Activated naive CD4-positive, alpha-beta T cell treated with Interleukin-2 at 50 U/mL for 16 hours (primary cell): ENCODE data around the gene CNTNAP1.
A peak's percentile ranks its signal among the peaks of the same experiment; 100 is the strongest.
"Not testable (repeated sequence)": the region's sequence is repeated elsewhere in the genome, so short reads cannot be mapped to it uniquely, and the experiment has no call there.

Experiments used
- DNase-seq: peaks from one replicate; pipeline ENCODE4 v3.0.0-alpha.2; 2020

CNTNAP1 gene

DNA sequence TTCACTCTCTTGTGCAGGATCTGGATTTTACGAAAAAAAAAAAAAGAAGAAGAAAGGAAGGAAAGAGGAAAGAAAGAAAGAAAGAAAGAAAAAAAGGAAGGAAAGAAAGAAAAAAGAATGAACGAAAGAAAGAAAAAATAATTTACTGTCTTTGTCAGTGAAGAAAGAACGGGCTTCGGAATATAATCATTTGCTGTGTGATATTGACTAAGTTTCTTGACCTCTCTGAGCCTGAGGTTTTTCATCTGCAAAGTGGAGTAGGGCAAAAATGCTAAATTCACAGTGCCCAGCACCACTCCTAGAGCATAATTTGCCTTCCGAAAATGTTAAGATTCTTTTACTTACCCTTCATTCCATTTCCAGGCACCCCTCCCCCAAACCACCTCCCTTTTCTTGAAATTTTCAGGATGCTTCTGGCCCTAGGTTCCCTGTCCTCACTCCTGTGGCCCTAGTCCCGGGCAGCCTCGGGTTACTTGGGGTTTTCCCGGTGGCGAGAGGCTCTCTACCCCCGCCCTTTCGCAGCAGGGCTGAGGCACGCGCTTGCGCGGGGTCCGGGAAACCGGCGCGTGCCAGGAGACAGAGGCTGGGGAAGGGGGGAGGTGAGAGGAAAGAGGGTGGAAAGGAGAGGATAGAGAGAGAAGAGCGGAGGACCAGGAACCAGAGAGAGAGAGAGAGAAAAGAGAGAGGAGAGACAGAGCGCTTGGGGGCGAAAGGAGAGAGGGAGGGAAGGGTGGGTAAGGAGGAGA lies at the start of gene CNTNAP1:
Gene CNTNAP1, plus strand, starts transcription at position 556 of the 746 bp plus-strand sequence. CDS start 299 bp downstream, outside the sequence.
- DNase-seq = no peak

DNA sequence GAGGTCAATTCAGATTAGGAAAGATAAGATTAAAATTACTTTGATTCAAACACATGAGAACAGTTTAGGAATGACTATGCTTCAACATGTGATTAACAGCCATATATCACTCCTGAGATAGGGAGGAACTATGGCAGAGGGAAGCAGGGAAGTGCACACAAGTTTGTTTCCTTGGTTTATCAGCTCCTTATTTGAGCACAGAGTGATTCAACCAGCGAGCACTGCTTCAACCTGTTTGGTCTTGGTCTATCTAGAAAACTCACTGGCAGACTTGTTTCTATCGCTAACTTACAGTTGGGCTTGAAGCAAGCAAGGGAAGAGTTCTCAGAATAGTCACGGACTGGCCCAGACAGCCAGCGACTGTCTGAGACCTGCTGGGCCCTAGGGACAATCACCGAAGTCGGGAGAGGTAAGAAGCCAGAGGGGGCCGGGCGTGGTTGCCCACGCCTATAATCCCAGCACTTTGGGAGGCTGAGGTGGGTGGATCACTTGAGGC lies 49.3 kb upstream of the CNTNAP1 start:
- DNase-seq = no peak

DNA sequence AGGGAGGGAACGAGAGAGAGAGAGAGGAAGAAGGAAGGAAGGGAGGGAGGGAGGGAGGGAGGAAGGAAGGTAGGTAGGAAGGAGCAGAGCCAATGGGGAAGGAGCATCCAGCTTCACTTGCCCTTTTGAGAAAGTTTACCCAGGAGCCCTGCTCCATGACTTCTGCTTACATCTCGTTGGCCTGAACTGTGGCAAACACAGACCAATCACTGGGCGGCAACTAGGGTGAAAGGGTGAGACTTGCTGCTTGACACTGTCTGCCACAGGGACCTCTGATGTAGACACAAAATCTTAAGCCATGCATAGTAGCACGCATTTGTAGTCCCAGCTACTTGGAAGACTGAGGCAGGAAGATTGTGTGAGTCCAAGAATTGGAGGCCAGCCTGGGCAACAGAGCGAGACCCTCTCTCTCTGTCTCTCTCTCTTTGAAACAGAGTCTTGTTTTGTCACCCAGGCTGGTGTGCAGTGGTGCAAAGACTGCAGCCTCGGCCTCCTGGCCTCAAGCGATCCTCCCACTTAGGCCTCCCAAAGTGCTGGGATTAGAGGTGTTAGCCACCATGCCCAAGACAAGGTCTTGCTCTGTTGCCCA lies 42.7 kb upstream of the CNTNAP1 start:
- DNase-seq = no peak

DNA sequence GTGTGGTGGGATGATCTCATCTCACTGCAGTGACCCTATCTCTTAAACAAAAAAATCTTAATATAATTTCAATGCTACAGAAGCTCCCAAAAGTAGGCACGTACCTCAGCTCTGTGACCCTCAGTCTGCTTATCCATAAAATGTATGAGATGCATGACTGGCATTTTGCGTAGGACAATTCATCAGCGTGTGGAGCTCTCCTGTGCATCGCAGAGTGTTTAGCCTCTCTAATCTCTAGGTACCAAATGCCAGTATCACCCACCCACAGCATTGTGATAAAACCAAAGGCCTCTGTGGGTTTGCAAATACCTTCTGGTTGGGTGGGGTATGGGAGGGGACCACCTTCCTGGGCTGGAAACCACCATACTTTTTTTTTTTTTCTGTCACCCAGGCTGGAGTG lies 42.2 kb upstream of the CNTNAP1 start:
- no peak for DNase-seq

DNA sequence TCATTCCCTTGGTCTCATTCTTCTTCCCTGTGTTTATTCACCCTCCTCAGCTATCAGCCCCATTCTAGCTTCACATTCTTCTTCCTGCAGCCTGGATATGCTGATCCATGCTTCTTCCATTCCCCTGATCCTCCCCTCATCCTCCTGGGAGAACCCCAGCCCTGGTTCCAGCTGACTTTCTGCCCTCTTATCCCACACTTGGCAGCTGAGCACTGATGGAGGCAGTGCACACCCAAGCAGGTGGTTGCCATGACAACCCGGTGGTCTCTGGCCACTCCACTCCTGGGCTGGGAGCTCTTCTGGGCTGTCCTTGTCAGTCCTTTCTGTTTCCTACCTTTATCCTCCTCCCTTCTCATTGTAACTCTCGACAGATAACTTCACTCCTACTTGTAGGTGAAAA lies 40.0 kb upstream of the CNTNAP1 start:
- DNase-seq = no peak

DNA sequence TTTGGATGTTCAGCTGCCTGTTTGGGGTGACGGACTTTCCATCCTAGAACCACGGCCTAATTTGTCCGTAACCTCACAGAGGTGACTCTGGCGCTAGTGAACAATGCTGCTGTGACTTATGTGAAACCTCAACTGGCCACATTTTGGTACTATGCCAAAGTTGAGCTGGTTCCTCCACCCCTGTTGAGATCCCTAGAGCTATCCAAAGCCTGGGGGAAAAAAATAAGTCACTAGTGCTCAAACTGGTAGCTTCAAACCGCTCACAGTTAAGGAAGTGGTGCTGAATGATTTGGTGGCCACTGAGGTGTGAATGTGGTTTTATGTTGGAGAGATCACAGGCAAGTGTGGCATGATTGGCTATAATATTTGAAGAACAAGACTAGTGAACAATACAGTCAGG lies 34.6 kb upstream of the CNTNAP1 start:
- no peak for DNase-seq

DNA sequence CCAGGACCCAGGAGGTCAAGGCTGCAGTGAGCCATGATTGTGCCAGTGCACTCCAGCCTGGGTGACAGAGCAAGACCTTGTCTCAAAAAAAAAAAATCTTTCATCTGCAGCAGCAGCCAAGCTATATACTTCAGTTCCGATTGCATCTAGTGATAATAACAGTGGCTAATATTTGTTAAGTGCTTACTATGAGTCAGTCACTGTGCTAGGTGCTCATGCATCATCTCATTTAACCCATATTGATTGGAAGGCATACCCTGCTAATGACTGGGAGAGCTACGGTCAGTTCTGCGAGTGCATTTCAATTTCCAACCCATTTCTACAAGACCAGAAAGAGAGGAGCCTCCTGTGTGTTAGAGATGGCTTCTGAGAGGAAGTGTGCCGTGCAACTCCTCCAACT lies 30.9 kb upstream of the CNTNAP1 start:
- no peak for DNase-seq

DNA sequence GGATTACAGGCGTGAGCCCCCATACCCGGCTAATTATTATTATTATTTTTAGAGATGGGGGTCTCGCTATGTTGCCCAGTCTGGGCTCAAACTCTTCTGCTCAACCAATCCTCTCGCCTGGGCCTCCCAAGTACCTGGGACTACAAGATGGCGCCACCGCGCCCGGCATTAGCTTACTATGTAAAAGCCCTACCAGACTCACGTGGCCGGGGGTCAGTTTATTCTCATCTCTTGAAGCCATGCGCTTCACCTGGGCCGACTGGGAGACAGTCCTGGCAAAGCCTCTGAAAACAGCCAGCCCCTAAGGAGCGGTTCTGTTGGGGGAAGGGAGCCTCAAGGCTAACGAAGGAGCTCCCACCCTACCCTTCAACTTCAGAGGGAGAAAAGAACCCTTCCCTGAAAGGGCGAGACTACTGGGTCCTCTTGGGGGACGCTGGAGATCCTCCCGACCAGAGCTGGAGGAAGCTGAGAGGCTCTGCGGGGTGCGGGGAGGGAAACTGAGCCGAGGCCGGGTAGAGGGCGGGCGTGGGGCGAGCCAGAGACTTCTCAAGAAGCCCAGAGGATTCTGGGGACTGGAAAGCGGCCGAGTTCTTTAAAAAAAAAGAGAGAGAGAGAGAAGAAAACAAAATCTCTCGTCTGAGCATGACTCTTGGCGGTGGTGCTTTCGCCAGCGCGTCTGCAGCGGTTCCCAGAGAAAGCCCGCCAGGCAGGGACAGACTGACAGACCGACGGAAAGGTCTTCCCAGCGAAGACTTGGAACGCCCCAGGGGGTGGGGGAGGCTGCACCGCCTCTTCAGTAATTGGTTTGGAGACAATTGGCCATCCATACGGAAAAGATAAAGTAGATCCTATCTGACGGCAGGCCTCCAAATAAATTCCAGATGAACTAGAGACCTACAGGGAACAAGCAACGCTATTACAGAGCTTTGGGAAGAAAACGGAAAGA lies 28.9 kb upstream of the CNTNAP1 start:
- no peak for DNase-seq

DNA sequence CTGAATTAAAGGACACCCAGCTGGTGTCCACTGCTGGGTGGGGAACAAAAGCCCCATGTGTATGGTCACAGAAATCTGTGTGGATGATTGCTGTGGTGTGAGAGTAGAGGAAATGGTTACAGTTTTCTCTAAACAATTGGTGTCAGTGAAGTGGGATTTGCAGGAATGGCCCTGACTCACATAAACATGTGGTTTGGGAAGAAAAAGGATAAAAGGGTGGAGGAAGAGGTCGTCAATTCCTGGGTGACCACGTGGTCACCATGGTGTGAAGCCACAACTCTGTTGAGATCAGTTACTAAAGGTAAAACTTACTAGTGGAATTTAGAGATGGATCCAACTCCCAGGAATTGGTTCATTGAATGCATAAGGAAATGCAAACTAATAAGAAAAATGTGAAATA lies 26.8 kb upstream of the CNTNAP1 start:
- DNase-seq = no peak

DNA sequence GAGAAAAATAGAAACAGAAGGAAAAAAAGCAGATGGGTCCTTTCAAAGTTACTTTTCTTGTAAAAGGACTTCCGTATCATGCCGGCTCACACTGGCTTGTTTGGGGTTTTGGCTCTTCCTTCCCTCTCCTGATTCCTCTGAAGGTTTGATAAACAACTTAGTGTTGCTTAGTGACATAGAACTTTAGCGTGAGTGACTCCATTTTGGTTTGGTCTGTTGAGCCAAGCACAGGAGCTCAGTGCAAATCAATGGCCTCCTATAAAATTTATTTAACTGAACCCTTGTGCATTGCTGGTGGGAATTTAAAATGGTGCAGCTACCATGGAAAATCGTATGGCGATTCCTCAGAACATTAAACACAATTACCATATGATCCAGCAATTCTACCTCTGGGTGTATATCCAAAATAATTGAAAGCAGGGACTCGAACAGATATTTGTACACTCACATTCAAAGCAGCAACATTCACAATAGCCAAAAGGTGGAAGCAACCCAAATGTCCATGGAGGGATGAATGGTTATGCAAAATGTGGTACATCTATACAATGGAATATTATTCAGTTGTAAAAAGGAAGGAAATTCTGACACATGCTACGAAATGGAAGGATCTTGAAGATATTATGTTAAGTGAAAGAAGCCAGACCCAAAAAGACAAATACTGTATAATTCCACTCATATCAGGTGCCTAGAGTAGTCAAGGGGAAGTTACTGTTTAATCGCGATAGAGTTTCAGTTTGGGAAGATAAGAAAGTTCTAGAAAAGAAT lies 24.3 kb upstream of the CNTNAP1 start:
- no peak for DNase-seq

DNA sequence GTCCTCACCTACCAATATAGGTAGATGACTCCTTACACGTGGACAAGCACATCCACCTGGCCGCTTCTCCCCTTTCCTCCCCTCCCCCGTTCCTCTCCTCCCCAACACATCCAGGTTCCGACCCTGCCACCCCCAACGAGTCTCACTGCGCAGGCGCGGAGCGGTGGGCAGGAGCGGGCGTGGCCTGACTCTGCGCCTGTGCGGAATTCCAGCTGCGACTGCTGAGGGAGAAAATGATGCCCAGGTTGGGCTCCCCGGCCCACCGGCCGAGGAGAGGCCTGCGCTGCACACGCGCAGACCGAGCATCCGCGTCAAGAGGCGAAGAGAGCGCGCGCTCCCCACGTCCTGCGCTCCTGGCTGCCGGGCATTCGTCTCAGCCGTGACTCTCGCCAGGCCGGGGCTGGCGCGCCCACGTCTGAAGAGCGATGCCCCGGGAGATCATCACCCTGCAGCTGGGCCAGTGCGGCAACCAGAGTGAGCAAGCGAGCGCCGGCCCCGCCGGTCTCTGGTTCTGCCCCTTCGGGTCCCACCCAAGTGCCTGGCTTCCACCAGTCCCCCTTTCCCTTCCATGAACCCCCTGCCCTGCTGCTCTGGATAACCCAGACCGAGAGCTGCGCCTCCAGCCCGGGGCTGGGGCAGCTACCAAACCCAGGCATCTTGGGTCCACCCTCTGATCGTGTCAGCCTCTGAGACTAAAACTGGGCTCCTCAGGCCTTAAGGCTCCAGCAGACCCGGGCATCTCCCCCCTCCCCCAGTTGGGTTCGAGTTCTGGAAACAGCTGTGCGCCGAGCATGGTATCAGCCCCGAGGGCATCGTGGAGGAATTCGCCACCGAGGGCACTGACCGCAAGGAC lies 23.0 kb upstream of the CNTNAP1 start, which contains the start of gene TUBG2:
Gene TUBG2, plus strand, starts transcription at position 206 of the 853 bp plus-strand sequence. Its CDS starts 220 bp downstream, at position 426.
- peak; percentile 78 for DNase-seq

DNA sequence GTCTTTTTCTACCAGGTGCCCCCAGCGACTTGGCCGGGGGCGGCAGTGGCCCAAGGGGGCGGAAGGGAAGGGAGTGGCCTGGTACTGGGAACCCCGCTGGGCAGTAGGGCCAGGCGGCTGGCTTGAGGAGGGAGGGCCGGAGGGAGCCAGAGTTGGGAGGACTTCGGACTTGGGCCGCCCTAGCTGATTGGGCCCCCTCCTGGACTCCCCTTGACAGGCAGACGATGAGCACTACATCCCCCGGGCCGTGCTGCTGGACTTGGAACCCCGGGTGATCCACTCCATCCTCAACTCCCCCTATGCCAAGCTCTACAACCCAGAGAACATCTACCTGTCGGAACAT lies 22.4 kb upstream of the CNTNAP1 start:
- DNase-seq = not testable (repeated sequence)

DNA sequence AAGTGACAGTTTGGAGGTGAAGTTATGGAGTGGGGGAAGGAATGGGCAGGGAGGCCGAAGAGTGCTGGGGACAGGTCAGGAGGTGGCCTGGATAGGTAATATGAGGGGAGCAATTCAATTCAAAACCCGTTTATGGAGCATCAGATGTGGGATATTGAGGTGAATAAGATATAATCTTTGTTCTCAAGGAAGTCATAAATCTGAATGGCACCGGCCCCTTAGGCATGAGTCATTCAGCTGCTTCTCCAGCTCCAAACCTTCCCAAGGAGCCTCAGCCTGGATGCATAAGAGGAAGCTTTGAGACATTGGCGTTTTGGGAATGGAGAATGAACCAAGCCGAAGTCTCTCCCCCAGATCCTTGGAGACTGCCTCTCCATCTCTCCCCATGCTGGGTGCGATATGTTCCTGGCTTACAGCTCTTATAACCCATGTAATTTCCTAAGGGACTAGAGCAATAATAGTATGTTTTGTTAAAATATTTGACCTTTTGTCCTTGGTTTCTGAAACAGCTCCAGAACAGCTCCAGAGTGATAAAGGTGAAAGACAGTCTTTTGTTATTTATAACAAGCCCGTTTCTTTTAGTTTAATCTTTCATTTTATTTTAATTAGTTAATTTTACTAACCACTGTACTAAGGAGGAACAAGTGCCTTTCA lies 21.5 kb upstream of the CNTNAP1 start:
- no peak for DNase-seq

DNA sequence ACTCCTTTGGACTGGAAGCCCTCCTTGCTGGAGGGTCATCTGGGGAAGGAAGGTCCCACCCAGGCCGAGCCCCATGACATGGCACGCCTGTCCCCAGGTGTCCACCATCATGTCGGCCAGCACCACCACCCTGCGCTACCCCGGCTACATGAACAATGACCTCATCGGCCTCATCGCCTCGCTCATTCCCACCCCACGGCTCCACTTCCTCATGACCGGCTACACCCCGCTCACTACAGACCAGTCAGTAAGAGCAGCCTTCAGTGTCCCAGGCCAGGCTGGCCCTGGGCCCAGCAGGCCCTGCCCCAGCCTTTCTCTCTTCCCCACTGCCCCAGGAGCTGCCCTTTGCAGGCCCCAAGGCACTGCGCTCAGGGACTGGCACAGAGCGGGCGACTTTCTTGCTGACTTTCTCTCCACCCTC lies 16.7 kb upstream of the CNTNAP1 start:
- no peak for DNase-seq

DNA sequence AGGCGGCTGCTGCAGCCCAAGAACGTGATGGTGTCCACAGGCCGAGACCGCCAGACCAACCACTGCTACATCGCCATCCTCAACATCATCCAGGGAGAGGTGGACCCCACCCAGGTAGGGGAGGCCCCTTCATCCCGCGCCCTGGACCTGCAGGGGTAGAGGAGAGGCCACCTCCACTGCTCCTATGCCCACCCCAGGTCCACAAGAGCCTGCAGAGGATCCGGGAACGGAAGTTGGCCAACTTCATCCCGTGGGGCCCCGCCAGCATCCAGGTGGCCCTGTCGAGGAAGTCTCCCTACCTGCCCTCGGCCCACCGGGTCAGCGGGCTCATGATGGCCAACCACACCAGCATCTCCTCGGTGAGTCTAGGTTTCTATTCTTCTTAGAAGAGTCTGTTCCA lies 16.2 kb upstream of the CNTNAP1 start:
- not testable (repeated sequence) for DNase-seq

DNA sequence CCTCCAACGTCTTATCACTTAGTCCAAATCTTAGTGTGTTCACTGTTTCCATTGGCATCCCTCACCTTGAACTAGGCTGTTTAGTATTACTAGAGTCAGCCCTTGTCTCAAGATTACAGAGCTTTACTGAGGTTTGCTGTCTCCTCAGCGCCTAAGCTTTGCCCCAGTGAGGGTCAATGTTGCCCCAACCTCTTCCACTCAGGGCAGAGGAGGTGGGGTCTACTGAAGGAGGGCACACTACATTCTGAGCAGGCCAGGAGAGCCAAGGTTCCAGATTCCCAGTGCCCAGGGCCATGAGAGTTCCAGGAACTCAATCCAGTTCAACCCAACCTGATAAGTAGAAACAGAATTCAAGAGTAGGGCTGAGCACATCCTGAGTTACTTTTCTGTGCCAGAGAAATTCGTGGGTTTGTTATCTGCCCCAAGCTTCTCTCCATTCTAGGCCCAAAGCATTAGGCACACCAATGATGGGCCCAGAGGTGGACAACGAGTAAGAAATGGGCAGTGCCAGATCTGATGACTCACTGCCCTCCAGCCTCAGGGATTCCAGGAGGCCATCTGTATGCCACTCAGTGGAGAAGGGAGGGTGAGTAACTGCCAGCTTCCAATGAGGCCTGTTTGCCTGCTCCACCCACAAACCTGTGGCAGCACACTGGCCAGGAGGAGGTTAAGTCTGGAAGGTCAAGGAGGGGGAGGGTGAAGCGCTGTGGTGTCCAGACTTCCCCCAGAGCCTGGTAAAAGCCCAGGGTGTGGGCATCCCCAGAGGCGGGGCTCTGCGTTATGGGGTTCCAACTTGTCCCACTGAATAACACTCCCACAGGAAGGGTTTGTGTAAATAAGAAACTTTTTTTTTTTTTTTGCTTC lies 15.0 kb upstream of the CNTNAP1 start:
- DNase-seq = no peak

DNA sequence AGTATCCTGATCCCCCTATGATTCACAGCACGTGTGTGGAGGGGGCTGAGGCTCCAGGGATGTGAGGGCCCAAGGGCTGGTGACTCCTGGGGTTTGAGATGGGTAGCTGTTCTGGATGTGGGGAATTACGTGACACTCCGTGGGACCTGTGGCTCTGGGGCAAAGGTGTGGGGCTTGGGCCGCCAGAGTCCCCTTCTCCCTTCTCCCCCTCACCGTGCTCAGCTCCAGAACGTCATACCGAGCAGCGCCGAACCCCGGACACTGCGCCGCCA lies 12.7 kb upstream of the CNTNAP1 start:
- no peak for DNase-seq

DNA sequence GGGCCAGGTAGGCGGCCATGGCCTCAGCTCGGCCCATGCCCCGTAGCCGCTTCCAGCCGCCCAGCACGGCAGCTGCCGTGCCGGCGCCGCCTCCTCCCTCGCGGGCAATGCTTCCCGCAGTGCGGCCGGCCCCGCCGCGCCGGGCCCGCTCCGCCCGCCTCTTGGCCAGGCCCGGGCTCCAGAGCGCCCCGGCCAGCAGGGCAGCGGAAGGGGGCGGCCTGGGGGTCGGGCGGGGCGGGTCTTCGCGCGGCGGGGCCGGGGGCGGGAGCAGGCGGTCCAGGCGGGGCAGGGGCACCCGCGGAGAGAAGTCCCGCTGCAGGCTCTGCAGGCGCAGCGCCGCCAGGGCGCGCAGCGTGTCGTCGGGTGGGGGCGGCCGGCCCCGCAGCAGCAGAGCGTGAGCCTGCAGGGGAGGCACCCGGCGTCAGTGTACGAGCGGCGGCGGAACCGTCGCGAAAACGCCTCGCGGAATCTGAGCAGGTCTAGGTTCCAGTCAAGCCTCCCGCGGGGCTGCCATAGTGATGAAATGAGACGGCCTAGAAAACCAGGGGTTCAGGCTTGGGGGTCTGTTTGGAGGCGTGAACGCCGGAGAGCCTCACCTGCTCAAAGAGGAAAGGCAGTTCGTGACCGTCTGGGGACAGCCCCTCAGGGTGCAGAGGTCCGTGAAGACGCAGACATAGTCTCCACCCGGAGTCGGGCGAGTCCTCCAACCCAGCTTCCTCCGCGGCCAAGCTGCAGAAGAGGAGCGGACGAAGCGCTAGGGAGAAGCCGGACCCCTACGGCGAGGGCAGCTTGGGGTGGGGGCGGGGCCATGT lies 12.1 kb upstream of the CNTNAP1 start:
- DNase-seq = peak; percentile 60
